Measurements from ENCODE around the gene ARHGEF26. TPM values are rescaled to one million over a fixed set of nuclear protein-coding genes. Genes with fewer than 3 reads are reported as not detected.

ARHGEF26 gene
- total RNA-seq, 2 experiments from 2014 or later: 0.08 TPM; not detected in 1

DNA sequence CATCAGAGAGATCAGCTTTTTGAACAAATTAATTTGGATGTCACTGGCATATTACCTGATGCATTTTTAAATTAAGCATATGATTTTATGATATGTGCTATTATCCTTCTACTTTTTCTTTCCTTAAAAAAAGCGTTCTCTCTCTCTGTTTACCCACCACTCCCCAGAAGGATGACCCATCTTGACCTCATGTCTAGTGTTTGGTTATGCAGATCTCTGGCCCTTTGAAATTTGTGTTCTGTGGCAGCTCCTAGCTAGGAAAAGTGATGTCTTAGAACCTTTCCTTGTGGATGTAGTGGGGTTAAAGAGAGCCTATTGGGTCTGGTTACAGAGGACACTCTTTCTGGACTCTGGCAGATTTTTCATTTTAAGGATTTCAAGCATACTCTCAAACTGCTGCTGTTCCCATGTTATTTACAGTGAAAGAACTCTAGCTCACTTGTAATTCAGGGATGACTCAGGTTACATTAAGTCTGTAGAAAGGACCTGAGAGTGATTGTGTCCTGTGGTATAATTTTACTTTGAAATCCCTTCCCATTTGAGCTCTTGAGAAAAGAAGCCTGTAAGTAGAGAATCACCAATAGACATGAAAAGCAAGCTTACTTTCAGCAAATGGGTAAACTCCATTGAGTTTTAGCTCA lies 23.8 kb downstream of the ARHGEF26 start:
- H3K27me3 ChIP-seq (ENCODE audit: control insufficient read depth in 1 of 2, insufficient read depth in 2 of 2, low read length in 2 of 2): no peaks in the 10 kb centered on the region
- H3K36me3 ChIP-seq (ENCODE audit: insufficient read depth, low read length): no peaks in the 10 kb centered on the region
- POLR2A ChIA-PET: no interaction called here
- Mint-ChIP-seq H3K27me3 (peaks cover 9% of the 10 kb centered on the region), H3K27ac (no peak overlapping the region), H3K4me3 (no peak overlapping the region), H3K4me1 (ENCODE audit: low read depth) (no peaks in the 10 kb centered on the region), H3K36me3 (ENCODE audit: low read depth) (no peaks in the 10 kb centered on the region), H3K9me3 (no peaks in the 10 kb centered on the region)
- CTCF ChIA-PET: no interaction called here
- H3K4me1 ChIP-seq (ENCODE audit: insufficient read depth, low read length): no peaks in the 10 kb centered on the region
- H3K9me3 ChIP-seq (ENCODE audit: control insufficient read depth in 1 of 2, insufficient read depth in 1 of 2, low read length in 2 of 2): no peaks in the 10 kb centered on the region
- no peak overlapping the region for H3K27ac ChIP-seq (ENCODE audit: low read depth in 1 of 2, low read length in 2 of 2)
- H3K4me3 ChIP-seq (ENCODE audit: low read length): no peak overlapping the region
- TF ChIP-seq, protein P1, sequence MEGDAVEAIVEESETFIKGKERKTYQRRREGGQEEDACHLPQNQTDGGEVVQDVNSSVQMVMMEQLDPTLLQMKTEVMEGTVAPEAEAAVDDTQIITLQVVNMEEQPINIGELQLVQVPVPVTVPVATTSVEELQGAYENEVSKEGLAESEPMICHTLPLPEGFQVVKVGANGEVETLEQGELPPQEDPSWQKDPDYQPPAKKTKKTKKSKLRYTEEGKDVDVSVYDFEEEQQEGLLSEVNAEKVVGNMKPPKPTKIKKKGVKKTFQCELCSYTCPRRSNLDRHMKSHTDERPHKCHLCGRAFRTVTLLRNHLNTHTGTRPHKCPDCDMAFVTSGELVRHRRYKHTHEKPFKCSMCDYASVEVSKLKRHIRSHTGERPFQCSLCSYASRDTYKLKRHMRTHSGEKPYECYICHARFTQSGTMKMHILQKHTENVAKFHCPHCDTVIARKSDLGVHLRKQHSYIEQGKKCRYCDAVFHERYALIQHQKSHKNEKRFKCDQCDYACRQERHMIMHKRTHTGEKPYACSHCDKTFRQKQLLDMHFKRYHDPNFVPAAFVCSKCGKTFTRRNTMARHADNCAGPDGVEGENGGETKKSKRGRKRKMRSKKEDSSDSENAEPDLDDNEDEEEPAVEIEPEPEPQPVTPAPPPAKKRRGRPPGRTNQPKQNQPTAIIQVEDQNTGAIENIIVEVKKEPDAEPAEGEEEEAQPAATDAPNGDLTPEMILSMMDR (IDR thresholded peaks at IDR 0.05): no peak
- ATAC-seq (ENCODE audit: poor library complexity) (no peak), DNase-seq (no peak)
- intact Hi-C loops (cut with DNase I, micrococcal nuclease): no loop called here

DNA sequence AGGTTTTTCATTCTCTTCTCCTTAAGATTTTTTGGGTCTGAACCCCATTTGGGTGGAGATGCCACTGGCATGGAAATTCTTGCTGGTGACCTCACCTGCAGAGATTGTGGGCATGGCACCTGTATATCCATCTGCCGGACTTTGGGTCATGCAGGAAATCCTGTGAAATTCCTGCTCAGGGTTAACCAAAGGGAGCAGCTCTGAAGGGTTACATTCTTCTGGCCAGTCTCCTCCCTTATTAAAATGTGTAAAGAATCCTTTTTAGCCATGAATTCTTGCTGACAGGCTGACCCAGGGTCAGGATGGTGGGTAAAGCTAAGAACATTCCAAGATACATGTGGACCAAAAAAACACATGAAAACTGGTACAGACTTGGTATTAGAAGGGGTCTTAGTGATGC lies 27.4 kb downstream of the ARHGEF26 start:
- POLR2A ChIA-PET: no interaction called here
- H3K27ac Mint-ChIP-seq: no peak overlapping the region

DNA sequence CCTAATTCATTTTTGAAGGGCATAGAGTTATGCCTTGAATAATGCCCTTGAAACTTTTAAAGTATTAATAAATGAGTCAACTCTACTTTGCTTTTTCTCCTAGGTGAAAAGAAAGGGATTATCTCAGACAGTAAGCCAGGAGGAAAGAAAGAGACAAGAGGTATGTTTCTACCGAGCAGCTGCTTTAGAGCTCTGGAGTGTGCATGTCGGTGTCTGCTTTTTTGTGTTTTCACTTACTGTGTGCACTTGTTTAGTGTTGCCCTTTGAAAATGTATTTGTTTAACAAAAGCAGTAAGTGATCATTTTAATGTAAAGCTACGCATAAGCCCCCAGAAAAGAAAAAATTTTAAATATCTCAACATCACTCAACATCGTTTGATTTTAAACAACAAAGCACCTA lies 28.1 kb downstream of the ARHGEF26 start:
- no peak for ATAC-seq (ENCODE audit: poor library complexity)
- H3K4me3 ChIP-seq (ENCODE audit: low read length): no peak overlapping the region
- Mint-ChIP-seq H3K36me3 (ENCODE audit: low read depth) (no peaks in the 10 kb centered on the region), H3K4me3 (no peak overlapping the region), H3K27me3 (peaks cover 4% of the 10 kb centered on the region), H3K9me3 (no peaks in the 10 kb centered on the region), H3K27ac (no peak overlapping the region), H3K4me1 (ENCODE audit: low read depth) (no peaks in the 10 kb centered on the region)
- ChIA-PET CTCF (no interaction called here), POLR2A (no interaction called here)
- TF ChIP-seq, protein P1 (IDR thresholded peaks at IDR 0.05): no peak
- no peaks in the 10 kb centered on the region for H3K27me3 ChIP-seq (ENCODE audit: control insufficient read depth in 1 of 2, insufficient read depth in 2 of 2, low read length in 2 of 2)
- no peak overlapping the region for H3K27ac ChIP-seq (ENCODE audit: low read depth in 1 of 2, low read length in 2 of 2)
- H3K36me3 ChIP-seq (ENCODE audit: insufficient read depth, low read length): no peaks in the 10 kb centered on the region
- intact Hi-C loops (cut with DNase I, micrococcal nuclease): no loop called here
- no peaks in the 10 kb centered on the region for H3K4me1 ChIP-seq (ENCODE audit: insufficient read depth, low read length)
- no peaks in the 10 kb centered on the region for H3K9me3 ChIP-seq (ENCODE audit: control insufficient read depth in 1 of 2, insufficient read depth in 1 of 2, low read length in 2 of 2)
- DNase-seq: no peak

More for the DNA sequence above, 27.4 kb downstream of the ARHGEF26 start:
- H3K4me3 Mint-ChIP-seq: no peak overlapping the region
- H3K9me3 Mint-ChIP-seq: no peaks in the 10 kb centered on the region
- no peaks in the 10 kb centered on the region for H3K36me3 ChIP-seq (ENCODE audit: insufficient read depth, low read length)
- ATAC-seq (ENCODE audit: poor library complexity) (no peak), DNase-seq (no peak)
- H3K36me3 Mint-ChIP-seq (ENCODE audit: low read depth): no peaks in the 10 kb centered on the region
- no peak overlapping the region for H3K4me3 ChIP-seq (ENCODE audit: low read length)
- H3K27me3 Mint-ChIP-seq: peaks cover 4% of the 10 kb centered on the region
- CTCF ChIA-PET: no interaction called here
- intact Hi-C loops (cut with DNase I, micrococcal nuclease): no loop called here
- H3K9me3 ChIP-seq (ENCODE audit: control insufficient read depth in 1 of 2, insufficient read depth in 1 of 2, low read length in 2 of 2): no peaks in the 10 kb centered on the region
- TF ChIP-seq, protein P1 (IDR thresholded peaks at IDR 0.05): no peak
- H3K4me1 Mint-ChIP-seq (ENCODE audit: low read depth): no peaks in the 10 kb centered on the region
- H3K4me1 ChIP-seq (ENCODE audit: insufficient read depth, low read length): no peaks in the 10 kb centered on the region
- H3K27ac ChIP-seq (ENCODE audit: low read depth in 1 of 2, low read length in 2 of 2): no peak overlapping the region
- no peaks in the 10 kb centered on the region for H3K27me3 ChIP-seq (ENCODE audit: control insufficient read depth in 1 of 2, insufficient read depth in 2 of 2, low read length in 2 of 2)

All from CD4-positive, alpha-beta T cell (primary cell).